T-helper 1 cell (primary cell): ENCODE data around the gene DOCK1.
"Not testable (repeated sequence)": the region's sequence is repeated elsewhere in the genome, so short reads cannot be mapped to it uniquely, and the experiment has no call there.

Experiments
- DNase-seq, 5 donors: peaks; one replicate each; pipeline ENCODE4 v3.0.0-alpha.2; 2012 to 2020

DOCK1 gene

DNA sequence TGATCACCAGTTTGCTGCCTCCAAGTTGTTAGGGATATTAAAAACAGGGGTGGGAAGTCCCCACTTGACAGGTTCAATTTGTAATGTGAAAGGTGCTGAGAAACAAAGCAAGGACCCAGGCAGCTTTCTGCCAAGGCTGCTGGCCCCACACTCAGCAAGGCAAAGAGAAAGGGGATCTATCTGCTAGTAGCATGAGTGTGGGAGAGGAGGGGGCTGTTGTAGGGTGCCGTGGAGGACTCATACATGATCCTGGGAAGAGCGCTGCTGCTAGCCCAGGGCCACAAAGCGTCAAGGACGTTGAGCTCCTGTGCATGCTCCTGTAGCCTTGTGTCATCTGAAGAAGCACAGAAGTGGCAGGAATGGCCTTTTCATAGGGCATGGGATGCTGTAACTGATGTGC lies 387.7 kb downstream of the DOCK1 start:
- DNase-seq = no peak

DNA sequence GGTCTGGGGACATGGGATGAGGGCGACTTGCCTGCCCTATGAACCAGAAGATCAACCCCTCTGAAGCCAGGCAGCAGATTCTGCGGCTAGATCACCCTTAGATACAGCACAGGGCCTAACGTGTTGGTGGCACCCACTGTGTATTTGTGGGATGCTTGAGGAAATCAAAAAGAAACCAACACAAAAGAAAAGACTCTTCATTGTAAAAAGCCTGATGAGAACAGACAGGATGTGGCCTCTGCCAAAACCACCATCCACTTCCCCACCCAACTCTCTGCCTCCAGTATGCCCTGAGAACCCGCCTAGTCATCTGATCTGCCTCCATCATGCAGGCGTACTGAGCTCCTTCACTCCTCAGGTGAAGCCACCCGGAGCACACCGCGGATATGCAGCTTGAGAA lies 388.4 kb downstream of the DOCK1 start:
- peak in 3 of 5 donors; percentile 11 to 92 (median 43) for DNase-seq

DNA sequence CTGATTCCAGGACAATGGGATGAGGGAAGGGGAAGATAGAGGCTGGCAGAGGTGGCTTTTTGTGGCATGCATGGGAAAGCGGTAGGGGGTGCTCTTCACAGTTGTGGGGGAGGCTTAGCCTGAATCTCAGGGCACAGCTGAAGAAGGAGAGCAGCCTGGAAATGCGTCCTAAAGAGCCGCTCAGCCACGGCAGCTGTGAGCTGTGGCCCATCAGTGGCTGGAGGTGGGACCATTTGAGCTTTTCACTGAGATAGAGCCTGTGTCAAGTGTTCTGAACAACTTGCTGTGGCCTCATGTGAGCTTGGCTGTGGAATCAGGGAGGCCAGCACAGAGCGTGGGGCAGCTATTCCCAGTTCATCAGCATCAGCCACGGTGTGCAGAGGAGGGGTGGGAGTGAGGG lies 391.5 kb downstream of the DOCK1 start:
- DNase-seq = no peak

DNA sequence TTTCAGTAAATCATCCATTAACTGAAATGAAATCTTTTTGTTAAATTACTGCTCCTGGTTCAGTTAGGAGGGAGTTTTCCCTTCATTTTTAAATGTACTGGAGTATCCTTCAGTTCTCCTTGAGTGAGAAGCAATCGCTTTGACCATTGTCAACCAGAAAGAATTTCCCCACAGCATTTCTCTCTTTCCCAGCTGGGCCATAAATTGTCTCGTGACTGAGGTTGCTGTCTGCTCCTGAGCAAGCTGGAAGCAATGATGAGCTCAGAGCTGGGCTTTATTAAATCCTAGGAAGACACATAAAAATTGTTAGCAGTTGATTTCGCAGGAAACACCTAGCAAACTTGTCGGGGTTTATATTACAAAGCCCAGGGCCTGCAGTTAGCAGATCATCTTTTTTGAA lies 393.2 kb downstream of the DOCK1 start:
- DNase-seq = no peak

DNA sequence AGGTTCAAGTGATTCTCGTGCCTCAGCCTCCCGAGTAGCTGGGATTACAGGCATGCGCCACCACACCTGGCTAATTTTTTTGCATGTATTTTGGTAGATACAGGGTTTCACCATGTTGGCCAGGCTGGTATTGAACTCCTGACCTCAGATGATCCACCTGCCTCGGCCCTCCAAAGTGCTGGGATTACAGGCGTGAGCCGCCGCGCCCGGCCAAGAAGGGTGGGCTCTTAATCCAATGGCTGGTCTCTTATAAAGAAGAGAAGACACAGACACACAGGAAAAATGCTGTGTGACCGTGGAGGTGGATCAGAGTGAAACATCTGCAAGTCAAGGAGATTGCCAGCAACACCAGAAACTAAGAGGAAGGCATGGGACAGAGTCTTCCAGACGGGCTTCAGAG lies 394.0 kb downstream of the DOCK1 start:
- not testable (repeated sequence) for DNase-seq

DNA sequence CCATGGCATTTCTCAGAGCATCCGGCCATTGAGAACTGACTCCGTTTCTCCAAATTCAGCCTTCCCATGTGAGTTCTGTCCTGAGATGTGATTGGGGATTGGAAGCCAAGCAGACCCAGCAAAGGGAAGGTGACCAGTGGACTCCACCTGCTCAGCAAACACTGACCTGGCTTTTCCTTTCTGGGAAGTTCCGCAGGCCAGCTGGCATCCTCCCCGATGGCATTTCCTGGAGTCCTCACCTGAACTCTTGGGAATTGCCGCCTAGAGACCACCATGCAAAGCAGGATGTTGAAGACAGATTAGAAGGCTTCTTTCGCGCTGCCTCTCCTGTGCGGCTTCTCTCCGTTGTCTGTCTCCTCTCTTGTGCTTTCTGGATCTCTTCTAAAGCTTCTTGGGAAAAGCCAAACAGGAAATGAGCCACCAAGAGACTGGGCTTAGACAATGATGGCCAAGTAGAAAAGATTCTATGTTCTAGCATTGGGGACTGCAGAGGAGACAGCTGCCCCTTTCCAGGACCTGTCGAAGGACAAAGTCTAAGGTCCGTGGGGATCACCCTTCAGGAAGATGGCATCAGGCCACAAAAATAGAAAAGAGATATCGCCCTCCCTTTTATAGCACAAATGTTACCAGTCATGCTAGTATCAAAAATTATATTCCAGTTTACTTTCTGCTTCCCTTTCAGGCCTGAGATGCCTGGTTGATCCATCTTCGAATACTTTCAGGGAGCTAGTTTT lies 394.9 kb downstream of the DOCK1 start:
- DNase-seq = no peak

DNA sequence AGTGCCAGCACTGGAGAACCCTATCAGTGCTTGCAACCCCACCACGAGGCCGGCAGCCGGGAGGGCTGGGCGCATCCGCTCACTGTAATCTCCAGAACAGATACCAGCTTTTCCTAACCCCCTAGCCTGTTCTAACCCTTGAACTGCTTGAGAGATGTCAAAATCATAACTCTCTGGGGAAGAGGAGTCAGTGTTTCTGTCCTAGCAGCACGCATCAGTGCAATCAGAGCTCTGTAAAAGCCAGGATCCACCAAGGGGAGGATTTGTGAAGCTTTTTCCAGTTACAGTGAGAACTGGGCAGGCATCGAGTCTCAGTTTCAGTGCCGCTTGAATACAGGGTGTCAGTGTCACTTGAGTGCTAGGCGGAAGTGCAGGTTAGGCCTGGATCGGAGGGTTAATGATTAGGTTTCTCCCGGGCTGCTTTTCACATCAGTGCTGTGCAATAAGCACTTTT lies 395.7 kb downstream of the DOCK1 start:
- DNase-seq = no peak

DNA sequence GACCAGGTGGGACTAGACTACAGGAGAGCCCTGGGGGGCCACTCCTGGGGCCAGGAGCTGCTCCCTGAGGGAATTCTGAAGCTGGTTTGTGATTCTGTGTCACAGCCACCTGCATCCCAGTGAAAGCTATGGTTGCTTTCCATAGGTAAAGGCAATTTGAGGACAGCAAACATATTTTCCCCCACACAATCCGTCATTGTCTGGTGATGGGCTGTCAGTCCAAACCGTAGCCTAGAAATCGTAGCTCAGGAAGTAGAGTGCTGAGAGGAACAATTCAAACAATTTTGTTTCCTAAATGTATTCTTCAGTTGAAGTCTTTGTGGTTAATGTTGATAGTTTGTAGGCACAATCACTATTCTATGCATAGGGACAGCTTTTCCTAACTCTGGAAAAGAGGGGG lies 397.1 kb downstream of the DOCK1 start:
- no peak for DNase-seq

DNA sequence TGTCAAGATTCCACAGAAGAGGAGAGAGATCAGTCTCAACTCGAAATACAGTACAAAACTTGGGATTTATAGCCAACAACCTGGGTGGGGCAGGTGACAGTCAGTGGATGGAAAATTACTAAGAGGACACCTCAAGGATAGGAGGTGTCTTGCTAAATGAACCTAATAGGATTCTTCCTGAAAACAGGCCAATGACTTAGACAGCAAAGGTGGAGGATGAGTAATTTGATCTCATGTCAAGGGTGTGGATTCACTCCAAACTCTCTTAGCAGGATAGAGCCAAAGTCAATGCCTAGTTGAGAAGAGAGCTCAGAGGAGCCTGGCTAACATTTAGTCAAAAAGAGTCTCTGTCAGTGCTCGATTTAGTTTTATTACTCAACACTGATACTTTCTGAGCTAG lies 397.9 kb downstream of the DOCK1 start:
- no peak for DNase-seq

DNA sequence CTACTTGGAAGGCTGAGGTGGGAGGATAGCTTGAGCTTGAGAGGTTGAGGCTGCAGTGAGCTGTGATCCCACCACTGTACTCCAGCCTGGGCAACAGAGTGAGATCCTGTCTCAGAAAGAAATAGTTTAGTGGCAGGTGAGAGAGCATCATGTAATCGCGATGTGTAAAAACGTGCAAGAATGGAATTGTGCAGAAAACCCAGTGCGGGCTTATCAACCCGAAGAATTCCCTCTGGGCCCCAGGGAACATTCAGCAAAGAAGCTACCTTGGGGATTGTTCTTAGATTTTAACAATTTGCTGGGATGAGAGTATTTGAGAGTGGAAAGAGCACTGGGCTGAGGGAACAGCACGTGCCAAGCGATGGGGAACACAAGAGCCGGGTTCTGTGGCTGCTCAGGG lies 398.5 kb downstream of the DOCK1 start:
- DNase-seq = no peak

DNA sequence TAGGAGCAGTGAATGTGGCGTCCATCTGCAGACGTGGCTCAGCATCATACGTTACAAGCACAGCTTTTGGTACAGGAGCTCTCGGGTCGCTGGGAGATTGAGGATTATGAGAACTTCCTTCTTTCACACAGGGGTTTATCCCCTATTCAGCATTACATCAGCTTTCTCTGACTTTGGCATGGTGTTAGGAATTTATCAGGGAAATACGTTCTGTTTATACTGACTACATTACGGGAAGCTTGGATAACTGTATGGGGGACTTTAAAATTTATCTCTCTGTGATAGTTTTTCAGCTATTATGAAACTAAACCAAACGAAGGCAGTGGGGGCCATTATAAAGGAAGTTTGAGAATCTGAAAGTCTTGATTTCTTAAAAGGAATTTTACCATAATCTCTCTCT lies 401.3 kb downstream of the DOCK1 start:
- no peak for DNase-seq

DNA sequence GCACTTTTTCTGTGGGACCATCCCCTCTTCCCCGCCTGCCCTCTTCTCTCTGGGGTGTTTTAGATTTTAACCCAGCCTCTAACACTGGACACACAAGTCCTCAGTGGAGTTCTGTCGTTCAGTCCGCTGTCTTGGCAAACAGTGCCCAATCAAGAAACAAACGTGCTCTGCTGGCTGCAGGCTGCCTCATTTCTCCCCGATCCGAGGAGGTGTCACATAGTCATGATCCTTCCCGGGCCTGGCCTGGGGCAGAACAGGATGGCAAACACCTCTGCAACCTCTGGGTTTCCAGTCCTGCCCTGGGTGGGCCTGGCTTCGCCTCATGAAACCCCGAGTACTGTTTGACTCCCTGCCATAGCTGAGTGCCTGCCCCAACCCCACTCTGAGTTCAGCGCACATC lies 402.1 kb downstream of the DOCK1 start:
- DNase-seq = no peak

DNA sequence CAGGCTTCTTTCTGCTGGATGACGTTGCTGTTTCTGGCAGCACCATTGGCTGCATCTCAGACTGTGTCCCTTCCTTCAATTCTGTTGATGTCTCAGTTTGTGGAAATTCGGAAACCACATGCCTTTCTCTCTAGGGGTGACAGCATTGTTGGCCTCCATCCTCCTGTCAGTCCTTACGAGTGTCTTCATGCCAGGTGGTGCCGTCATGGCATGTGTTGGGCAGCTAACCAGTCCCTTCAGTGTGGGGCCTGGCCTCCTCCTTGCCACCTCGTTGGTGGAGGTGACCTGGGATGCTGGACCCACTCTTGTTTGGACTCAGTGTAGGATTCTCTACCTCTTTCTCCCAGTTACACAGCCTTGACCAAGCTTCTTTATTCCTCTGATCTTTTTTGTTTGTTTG lies 402.8 kb downstream of the DOCK1 start:
- DNase-seq = no peak

DNA sequence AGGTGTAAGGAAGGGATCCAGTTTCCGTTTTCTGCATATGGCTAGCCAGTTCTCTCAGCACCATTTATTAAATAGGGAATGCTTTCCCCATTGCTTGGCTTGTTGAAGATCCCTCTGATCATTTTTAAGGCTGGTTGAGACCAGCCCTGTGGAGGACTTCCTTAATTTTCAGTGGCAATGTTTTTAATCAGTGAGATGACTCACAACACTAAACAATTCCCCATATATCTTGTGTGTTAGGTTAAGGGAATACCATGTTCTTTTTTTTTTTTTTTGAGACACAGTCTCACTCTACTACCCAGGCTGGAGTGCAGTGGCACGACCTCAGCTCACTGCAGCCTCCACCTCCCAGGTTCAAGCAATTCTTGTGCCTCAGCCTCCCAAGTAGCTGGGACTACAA lies 404.4 kb downstream of the DOCK1 start:
- not testable (repeated sequence) for DNase-seq

DNA sequence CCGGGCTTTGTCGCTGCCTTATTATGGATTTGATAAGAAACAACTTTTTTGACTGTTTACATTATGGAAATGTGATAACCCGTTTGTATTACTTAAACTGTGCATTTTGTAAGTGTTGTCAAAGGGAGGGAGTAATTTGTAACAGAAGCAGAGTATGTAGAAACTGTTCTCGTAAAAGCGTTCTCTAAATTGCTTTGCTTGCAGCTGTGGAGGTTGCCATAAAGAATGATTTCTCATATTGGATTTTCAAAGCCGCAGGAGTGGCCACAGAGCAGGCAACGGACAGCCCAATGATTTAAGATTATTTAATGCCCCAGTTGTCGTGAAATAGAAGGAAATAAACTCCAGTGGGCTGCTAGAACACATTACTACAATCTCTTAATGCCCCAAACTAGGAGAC lies 405.2 kb downstream of the DOCK1 start:
- no peak for DNase-seq

DNA sequence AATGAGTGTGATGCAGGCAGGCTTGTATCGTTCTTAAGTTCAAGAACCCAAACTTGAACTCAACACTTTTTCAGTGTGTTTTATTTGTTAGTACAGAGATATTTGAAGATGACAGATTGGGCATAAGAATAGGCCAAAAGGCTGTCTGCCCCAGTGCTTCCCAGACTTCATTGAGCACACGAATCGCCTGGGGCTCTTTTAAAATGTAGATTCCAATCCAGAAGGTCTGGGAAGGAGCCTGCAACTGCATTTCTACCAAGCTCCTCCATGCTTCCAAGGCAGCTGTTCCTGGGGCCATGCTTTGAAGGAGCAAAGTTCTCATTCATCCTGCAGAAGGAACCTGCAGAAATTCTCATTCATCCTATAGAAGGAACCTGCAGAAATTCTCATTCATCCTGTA lies 405.7 kb downstream of the DOCK1 start:
- no peak for DNase-seq

DNA sequence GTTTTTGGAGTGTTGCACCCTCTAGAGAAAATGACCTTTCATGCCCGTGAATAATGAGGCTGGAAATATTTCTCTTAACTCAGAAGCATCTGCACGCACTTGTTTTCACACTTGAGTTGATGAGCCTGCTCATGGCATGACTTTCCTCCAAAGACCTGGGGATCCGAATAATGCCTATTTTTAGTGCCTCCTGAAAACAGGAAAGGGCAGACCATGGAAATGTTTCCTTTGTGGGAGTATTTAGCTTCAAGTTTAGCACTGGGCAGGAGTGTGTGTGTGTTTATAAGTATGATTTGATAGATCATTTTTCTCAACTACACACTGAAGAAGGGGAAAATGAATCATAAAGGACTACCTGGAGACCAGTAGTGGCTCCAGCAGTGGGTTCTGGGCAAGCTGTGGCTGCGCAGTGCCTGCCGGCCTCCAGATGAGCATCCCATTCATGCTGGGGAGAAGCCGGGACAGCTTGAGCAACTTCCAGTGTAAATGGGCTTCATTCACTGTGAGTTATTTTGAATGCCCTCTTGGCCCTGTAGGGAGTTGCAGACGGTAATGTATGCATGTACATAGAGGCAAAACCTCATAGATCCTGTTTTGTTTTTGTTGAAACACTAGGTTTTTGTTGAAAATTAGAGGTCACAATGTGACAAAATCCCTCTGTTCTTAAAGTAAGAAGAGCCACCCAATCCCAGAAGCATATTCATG lies 408.9 kb downstream of the DOCK1 start:
- DNase-seq = no peak

DNA sequence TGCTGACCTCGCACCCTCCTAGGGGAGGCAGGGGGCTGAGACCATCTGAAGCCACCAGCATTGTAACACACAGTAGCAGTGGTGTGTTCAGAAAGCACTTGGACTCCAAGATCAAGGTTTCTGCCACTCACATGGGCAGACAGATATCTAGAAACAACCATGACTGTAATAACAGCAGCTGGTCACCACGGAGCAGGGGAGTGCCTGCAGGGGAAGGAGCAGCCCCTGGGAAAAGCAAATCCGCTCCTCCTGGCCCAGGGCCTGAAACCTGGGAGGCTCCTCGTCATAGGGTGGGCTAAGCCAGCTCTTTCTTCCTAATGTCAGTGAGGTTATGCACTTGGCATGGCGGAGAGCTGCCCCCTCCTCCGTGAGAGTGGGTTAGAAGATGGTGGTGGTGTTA lies 409.6 kb downstream of the DOCK1 start:
- no peak for DNase-seq

DNA sequence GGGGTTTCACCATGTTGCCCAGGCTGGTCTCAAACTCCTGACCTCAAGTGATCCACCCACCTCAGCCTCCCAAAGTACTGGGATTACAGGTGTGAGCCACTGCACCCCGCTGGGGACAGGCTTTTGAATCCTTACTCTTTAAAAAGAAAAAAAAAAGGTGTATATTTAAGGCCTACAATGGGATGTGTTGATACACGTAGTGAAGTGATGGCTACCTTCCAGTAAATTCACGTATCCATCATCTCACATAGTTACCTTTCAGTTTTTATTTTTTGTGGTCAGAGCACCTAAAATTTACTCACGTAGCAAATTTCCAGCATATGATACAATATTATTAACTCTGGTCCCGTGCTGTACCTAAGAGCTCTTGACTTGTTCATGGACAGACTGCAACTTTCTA lies 410.7 kb downstream of the DOCK1 start:
- no peak for DNase-seq

DNA sequence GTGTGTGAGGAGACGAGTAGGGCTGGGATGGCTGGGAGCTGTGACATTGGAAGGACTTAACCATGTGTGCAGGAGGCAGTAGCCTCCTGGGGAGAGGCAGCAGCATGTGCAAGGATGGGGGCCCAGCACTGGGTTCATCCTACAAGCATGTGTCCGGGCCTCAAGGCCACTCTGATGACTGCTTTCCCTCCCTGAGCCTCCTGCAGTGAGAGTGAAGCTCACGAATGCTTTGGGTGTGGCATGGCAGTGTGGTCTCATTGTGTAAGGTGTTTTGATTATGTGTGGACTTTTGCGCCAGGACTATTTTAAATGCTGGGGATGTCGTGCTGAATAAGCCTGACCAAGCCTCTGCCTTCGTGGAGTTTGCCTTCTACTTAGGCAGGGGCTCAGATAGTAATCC lies 413.2 kb downstream of the DOCK1 start:
- DNase-seq = no peak

DNA sequence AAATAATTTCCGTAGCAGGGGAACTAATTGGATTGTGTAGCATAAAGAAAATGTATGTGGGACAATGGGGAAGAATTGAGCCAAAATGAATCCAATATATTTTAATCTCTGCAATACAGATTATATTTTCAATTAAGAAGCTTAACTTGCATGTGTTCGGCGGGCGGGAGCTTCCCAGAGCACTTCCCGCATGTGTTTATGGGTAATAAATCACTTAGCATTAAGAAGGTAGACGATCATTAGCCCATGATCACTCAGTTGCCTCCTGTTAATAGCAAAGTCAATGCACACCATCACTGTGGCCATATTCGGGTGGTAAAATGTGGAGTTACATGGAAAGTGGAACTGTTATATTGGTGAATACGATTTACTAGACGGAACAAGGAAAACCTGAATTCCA lies 414.0 kb downstream of the DOCK1 start:
- DNase-seq = no peak

DNA sequence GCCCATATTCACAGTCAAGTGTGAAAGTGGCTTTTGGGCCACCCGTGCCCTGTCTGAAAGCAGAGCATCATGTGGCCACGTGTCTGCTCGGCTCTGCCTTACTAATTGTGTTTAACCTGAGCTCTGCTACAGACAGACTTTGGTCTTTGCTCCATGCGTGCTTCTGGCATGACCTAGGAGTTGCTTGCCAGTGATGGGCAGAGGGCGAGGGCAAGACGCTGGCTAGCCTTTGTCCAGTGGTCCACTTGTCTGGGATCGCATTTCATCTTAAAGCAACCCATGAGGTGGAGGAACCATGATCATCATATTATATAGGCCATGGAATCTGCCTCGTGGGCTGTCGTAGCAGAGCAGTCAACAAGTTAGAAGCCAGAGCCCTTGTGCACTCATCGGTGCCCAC lies 414.5 kb downstream of the DOCK1 start:
- no peak for DNase-seq

DNA sequence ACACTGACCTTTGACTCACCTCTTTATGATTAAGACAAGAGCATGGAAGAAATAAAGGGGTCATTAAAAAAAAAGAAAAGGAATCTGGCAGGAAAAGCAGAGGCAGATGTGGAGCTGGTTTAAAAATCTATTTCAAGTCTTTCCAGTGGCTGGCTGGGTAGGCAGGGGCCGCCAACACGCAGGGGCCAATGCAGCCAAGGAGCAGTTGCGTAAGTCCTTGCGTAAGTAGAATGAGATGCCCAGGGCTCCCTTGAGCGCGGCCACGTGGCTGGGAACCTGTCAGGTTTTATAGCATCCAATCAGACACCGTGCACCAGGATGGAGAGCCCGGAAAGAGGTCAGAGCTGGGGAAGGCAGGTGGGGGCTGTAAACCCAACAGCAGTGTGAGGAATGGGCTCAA lies 414.9 kb downstream of the DOCK1 start:
- DNase-seq = no peak

DNA sequence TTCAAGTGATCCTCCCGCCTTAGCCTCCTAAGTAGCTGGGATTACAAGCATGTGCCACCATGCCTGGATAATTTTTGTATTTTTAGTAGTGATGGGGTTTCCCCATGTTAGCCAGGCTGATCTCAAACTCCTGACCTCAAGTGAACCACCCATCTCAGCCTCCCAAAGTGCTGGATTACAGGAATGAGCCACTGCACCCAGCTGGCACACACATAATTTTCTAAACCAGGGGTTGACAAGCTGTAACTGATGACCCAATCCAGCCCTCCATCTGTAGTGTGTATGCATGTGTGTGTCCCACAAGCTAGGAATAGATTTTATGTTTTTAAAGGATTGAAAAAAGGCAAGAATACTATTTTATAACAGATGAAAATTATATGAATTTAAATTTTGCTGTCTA lies 417.1 kb downstream of the DOCK1 start:
- no peak for DNase-seq

DNA sequence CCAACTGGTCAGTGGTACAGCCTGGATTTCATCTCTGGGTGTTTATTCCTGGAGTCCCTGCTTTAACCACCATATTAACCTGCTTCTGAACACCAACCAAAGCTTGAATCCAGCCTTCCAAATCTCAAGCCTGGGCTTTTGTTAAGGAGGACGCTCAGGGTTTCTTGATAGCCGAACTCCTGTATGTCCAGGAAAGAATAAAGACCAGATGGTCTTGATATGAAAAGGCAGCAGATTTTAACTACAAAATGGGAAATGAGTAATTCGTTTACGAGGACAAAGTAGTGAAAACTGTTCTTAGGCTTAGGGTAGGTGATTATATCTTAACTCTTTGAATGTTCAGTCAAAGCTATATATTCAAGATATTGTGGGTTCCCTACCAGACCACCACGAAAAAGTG lies 420.3 kb downstream of the DOCK1 start:
- no peak for DNase-seq
